RWPE1 (cell line): ENCODE measurements around the gene RPL10.

Source experiments
- CTCF ChIA-PET: fragments of 350-600 bp; sonication (Branson Sonifier 250); formaldehyde crosslinking; extraction: SDS; loops from one replicate; lab custom pipeline; 2021; lab: Yijun Ruan, JAX
- POLR2A ChIA-PET: fragments of 400-600 bp; formaldehyde crosslinking; extraction: SDS; loops from one replicate; lab custom pipeline; 2020; ENCODE audit warnings: antibody characterized with exemption; ENCODE audit not compliant: low non-redundant PET; lab: Yijun Ruan, JAX
- DNase-seq: peaks from one replicate; pipeline ENCODE4 v3.0.0; 2012; ENCODE audit warnings: low spot score
- H3K27ac ChIP-seq: fragments of 450-650 bp; 2 replicates; pipeline ENCODE4 v1.5.1; 2017
- TF ChIP-seq, protein P1 (sequence below): fragments of 450-650 bp; conservative IDR thresholded peaks from 2 replicates; pipeline ENCODE4 v1.5.1; 2017; ENCODE audit warnings: low read depth, mild to moderate bottlenecking

Gene RPL10

DNA sequence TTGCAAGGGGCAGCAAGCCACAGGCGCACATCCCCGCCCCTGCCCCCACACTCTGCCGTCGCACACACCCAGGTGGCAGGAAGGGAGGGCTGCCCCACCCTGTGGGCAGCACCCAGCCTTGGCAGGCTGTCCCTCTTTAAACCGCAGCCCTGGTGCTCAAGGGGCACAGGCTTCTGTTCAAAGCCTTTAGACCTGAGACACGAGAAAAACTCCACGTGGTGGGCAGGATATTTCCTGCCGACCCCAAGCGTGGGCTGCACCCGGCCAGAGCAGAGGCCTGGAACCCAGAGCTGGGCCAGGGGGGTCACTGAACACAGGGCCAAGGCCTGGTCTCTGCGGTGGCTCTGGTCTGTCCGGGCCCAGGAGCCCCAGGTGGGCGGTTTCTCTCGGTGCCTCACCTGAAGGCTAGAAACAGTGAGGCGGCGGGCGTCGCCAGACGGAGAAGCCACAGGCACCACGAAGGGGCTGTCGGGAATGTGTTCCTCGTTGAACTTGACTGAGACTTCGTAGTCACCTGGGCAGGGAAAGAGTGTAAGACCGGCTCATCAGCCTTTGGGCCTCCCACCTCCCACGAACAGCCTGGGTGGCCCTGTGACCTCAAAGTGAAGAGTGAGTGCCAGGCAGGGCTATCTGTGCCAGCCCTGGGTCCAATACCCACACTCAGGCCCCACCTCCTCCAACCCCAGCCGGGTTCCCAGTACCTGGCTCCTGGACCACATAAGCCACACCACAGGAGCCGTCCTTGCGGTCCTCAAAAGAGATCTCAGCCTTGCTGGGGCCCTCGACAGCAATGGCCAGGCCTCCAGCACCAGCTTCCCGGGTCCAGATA is 46.8 kb upstream of the RPL10 start:
- DNase-seq, result no peak
- CTCF ChIA-PET, result no interaction called here
- POLR2A ChIA-PET, result no interaction called here
- TF ChIP-seq, protein P1, sequence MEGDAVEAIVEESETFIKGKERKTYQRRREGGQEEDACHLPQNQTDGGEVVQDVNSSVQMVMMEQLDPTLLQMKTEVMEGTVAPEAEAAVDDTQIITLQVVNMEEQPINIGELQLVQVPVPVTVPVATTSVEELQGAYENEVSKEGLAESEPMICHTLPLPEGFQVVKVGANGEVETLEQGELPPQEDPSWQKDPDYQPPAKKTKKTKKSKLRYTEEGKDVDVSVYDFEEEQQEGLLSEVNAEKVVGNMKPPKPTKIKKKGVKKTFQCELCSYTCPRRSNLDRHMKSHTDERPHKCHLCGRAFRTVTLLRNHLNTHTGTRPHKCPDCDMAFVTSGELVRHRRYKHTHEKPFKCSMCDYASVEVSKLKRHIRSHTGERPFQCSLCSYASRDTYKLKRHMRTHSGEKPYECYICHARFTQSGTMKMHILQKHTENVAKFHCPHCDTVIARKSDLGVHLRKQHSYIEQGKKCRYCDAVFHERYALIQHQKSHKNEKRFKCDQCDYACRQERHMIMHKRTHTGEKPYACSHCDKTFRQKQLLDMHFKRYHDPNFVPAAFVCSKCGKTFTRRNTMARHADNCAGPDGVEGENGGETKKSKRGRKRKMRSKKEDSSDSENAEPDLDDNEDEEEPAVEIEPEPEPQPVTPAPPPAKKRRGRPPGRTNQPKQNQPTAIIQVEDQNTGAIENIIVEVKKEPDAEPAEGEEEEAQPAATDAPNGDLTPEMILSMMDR, result no peak
- H3K27ac ChIP-seq, result peak overlapping the region; percentile 97

- ChIA-PET POLR2A (no interaction called here), CTCF (no interaction called here)
- TF ChIP-seq, protein P1, result no peak
- no peak for DNase-seq
- H3K27ac ChIP-seq, result peak overlapping the region; percentile 97
Observed at GRCh38 chrX:154352012-154352401, 46.2 kb upstream of the RPL10 start.

DNA sequence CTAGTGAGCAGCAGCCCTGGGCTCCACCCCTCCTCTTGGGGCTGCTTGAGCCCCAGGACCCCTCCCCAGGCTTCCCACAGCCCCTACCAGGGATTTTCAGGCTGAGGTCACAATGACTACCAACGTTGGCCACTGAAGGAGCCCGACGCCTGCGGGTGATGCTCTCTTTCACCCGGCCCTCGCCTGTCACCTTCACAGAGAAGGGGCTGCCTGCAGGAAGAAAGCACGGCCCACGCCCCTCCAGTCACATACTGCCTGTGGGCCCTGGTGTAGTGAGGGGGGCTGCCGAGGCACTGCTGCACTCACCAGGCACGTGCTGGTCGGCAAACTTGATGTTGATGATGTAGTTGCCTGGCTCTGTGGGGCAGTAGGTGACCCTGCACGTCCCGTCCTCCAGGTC is 45.7 kb upstream of the RPL10 start:
- H3K27ac ChIP-seq, result peak overlapping the region; percentile 97
- no peak for DNase-seq
- ChIA-PET POLR2A (no interaction called here), CTCF (no interaction called here)
- TF ChIP-seq, protein P1, result no peak

- no peak for DNase-seq
- CTCF ChIA-PET, result no interaction called here
- peak overlapping the region; percentile 97 for H3K27ac ChIP-seq
- POLR2A ChIA-PET, result no interaction called here
- TF ChIP-seq, protein P1, result no peak
Observed at GRCh38 chrX:154353172-154353843, 44.9 kb upstream of the RPL10 start.

- CTCF ChIA-PET, result no interaction called here
Observed at GRCh38 chrX:154354013-154354412, 44.2 kb upstream of the RPL10 start.

DNA sequence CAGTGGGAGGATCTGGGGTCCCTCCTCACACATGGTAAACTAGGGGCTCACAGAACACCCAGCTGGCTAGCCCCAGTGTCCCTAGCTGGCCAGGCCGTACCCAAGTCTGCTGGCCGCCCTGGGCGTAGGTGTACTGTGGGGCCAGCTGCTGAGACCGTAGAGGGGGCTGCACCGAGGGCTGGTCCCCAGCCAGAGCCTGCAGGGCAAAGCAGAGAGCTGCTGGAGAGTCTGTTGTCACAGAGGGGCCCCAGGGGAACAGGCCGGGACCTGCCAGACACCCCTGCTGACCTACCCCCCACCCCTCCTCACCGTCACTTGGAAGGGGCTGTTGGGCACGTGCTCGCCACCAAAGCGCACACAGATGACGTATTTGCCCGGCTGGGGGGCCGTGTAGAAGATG is 43.7 kb upstream of the RPL10 start:
- peak overlapping the region; percentile 97 for H3K27ac ChIP-seq
- ChIA-PET CTCF (no interaction called here), POLR2A (no interaction called here)
- TF ChIP-seq, protein P1, result no peak
- DNase-seq, result no peak

More at GRCh38 chrX:154354013-154354412, 44.2 kb upstream of the RPL10 start:
- peak overlapping the region; percentile 97 for H3K27ac ChIP-seq
- TF ChIP-seq, protein P1, result no peak
- no peak for DNase-seq
- POLR2A ChIA-PET, result no interaction called here
